Nephron progenitor cell (in vitro differentiated cells): ENCODE results near the gene ZSCAN30.
A peak's percentile ranks its signal among the peaks of the same experiment; 100 is the strongest.

Experiments
- DNase-seq: peaks from one replicate; pipeline ENCODE4 v3.0.0; 2021
- H3K27ac Mint-ChIP-seq: 2 replicates; pipeline ENCODE4 v1.8.0; 2021; ENCODE audit warnings: mild to moderate bottlenecking, moderate library complexity, mixed read lengths
- H3K27me3 Mint-ChIP-seq: 2 replicates; pipeline ENCODE4 v1.8.0; 2021; ENCODE audit warnings: mild to moderate bottlenecking, low read depth, mixed read lengths; ENCODE audit not compliant: poor library complexity
- H3K36me3 Mint-ChIP-seq: 2 replicates; pipeline ENCODE4 v1.8.0; 2021; ENCODE audit warnings: low read depth, mixed read lengths
- H3K4me1 Mint-ChIP-seq: 2 replicates; pipeline ENCODE4 v1.8.0; 2021; ENCODE audit warnings: mixed read lengths
- H3K4me3 Mint-ChIP-seq: 2 replicates; pipeline ENCODE4 v1.8.0; 2021; ENCODE audit warnings: mild to moderate bottlenecking, moderate library complexity, mixed read lengths
- H3K9me3 Mint-ChIP-seq: 2 replicates; pipeline ENCODE4 v1.8.0; 2021; ENCODE audit warnings: mild to moderate bottlenecking, moderate library complexity, mixed read lengths
- TF ChIP-seq, protein P1 (sequence below): fragments of 200-600 bp; sonication (generic); IDR thresholded peaks from 2 replicates; pipeline ENCODE4 v1.5.0; 2021; ENCODE audit warnings: antibody characterized with exemption

ZSCAN30 gene

DNA sequence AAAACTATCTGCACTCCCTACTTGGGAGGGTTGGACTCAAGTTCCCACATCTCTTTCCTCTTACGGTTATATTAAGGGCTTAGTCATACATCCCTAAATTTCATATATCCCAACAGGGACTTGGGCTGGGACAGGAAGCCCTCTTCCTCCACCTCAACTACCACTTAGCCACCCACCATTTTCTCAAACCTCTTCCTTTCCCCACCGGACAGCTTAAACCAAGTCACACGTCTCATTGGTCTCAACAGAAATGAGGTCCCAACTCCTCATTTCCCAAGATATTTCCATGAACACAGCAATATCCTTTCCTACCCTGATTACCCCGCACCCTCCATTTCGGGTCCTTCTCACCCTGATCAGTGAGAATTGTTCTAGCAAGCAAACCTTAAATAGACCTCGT lies 736 bp downstream of the ZSCAN30 start:
- peaks cover 35% of the 10 kb centered on the region for H3K4me1 Mint-ChIP-seq
- TF ChIP-seq, protein P1, sequence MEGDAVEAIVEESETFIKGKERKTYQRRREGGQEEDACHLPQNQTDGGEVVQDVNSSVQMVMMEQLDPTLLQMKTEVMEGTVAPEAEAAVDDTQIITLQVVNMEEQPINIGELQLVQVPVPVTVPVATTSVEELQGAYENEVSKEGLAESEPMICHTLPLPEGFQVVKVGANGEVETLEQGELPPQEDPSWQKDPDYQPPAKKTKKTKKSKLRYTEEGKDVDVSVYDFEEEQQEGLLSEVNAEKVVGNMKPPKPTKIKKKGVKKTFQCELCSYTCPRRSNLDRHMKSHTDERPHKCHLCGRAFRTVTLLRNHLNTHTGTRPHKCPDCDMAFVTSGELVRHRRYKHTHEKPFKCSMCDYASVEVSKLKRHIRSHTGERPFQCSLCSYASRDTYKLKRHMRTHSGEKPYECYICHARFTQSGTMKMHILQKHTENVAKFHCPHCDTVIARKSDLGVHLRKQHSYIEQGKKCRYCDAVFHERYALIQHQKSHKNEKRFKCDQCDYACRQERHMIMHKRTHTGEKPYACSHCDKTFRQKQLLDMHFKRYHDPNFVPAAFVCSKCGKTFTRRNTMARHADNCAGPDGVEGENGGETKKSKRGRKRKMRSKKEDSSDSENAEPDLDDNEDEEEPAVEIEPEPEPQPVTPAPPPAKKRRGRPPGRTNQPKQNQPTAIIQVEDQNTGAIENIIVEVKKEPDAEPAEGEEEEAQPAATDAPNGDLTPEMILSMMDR = no peak

DNA sequence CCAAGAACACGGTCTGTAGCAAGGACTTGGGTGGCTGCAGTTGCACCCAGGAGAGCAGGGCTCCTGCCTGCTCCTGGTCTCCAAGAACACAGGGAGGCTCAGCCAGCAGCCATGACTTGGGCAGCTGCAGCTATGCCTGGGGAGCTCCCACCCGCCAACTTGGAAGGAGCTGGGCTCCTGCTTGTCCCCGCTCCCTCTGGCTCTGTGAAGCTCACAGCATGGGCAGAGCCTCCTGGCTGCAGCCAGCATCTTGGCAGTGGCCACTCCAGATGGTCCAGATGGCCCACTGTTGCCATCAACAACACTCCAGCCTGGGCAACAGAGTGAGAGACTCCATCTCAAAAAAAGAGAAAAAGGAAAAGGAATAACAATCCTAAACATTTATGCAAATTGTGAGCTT lies 5.2 kb downstream of the ZSCAN30 start:
- peaks cover 87% of the 10 kb centered on the region for H3K9me3 Mint-ChIP-seq
- peaks cover 89% of the 10 kb centered on the region for H3K36me3 Mint-ChIP-seq
- H3K4me1 Mint-ChIP-seq = peaks cover 8% of the 10 kb centered on the region
- TF ChIP-seq, protein P1 = no peak
- no peak overlapping the region for H3K27ac Mint-ChIP-seq
- no peak overlapping the region for H3K4me3 Mint-ChIP-seq
- DNase-seq = no peak
- peaks cover 8% of the 10 kb centered on the region for H3K27me3 Mint-ChIP-seq

More for the DNA sequence above, 736 bp downstream of the ZSCAN30 start:
- DNase-seq = no peak
- Mint-ChIP-seq H3K4me3 (peak overlapping the region; percentile 96), H3K9me3 (peaks cover 50% of the 10 kb centered on the region), H3K36me3 (peaks cover 70% of the 10 kb centered on the region), H3K27me3 (peaks cover 8% of the 10 kb centered on the region), H3K27ac (peak overlapping the region; percentile 99)

DNA sequence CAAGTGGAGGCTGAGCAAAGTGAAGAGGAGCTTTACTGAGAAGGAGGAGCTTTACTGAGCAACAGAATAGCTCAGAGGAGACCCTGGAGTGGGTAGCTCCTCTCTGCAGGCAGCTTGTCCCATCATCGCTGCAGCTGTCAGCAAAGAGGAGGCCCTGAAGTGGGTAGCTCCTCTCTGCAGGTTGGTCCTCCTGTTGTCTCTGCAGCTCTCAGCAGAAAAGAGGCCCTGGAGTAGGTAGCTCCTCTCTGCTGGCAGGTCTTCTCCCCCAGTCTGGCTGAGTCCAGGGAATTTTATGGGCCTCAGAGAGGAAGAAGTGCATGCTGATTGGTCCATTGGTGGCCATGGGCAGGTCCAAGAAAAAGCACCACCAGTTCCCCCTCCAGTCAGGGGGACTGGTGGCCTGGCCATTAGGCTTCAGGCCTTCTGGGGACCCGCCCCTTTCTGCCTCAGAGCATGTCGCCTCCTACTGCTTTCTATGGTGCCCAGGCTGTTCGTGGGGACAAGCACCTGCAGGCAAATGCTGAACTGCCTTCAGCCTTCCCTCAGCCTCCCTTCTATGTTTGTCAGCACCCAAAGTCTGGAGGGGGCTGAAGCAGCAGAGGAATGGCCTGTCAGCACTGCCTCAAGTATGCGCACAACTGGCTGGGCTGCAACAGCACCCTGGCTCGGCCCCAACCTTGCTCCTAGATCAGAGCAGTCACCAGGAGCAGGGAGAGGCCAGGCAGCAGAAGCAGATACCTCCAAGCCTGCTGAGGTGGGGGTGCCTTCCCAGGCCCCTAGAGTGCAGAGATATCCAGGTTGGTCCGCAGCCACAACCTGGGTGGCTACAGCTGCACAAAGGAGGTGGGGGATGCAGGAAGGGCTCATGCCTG lies 5.9 kb downstream of the ZSCAN30 start:
- Mint-ChIP-seq H3K9me3 (peaks cover 89% of the 10 kb centered on the region), H3K36me3 (peaks cover 90% of the 10 kb centered on the region), H3K27ac (no peak overlapping the region), H3K27me3 (peaks cover 8% of the 10 kb centered on the region), H3K4me1 (peaks cover 1% of the 10 kb centered on the region), H3K4me3 (no peak overlapping the region)
- no peak for DNase-seq
- TF ChIP-seq, protein P1 = no peak

DNA sequence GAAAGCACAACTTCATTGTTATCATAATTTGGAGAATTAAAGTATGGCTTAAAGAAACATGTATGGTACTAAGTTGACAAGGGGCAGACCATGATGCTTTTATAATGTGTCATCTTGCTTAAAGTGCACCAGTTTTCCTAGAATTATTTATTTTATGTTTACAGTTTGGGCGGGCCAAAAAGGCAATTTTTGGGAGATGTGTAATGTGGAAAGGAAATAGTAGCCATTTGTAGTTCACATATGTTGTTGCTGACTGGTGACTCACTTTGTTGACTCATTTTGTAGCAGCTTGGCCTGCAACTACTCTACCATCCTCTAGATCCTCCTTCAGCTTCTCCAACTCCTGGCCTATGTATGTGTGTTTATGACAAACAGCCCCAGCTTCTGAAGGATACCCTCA lies 7.7 kb downstream of the ZSCAN30 start:
- H3K4me1 Mint-ChIP-seq = no peaks in the 10 kb centered on the region
- peaks cover 87% of the 10 kb centered on the region for H3K36me3 Mint-ChIP-seq
- H3K4me3 Mint-ChIP-seq = no peak overlapping the region
- DNase-seq = no peak
- H3K27me3 Mint-ChIP-seq = peaks cover 4% of the 10 kb centered on the region
- H3K27ac Mint-ChIP-seq = no peak overlapping the region
- TF ChIP-seq, protein P1 = no peak
- peaks cover 91% of the 10 kb centered on the region for H3K9me3 Mint-ChIP-seq

DNA sequence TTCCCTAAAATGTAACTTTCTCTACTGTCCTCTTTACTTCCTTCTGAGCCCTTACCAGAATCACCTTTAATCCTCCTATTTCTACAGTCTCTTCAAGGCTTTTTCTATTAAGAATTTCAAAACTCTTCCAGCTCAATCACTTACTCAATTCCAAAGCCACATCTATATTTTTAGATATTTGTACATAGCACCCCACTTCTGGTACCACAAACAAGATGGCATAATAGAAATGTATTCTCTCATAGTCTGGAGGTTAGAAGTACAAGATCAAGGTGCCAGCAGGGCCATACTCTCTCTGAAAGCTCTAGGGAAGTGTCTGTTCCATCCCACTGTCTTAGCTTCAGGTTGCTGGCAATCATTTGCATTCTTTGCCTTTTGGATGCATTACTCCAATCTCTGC lies 11.1 kb downstream of the ZSCAN30 start:
- Mint-ChIP-seq H3K27ac (no peak overlapping the region), H3K36me3 (peaks cover 76% of the 10 kb centered on the region), H3K27me3 (no peaks in the 10 kb centered on the region), H3K4me1 (no peaks in the 10 kb centered on the region), H3K4me3 (no peak overlapping the region), H3K9me3 (peaks cover 88% of the 10 kb centered on the region)
- no peak for DNase-seq
- TF ChIP-seq, protein P1 = no peak

DNA sequence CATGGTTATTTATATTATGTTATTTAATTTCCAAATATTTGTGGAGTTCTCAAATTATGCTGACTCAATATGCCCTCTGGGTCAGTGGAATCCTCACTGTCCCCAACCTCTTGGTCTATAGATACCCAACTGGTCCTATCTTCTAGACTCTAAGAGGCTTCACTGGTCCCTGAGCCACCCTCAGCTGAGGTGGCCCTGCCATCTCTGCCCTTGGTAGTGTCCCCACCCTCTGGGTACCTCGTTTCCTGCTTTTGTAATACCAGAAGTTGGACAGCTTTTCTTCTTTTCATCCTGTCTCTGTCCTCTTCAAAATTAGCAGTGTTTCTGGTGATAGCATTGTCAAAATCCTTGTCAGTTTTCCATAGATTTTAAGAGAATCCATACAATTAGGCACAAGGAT lies 11.9 kb downstream of the ZSCAN30 start:
- H3K4me1 Mint-ChIP-seq = no peaks in the 10 kb centered on the region
- no peak overlapping the region for H3K4me3 Mint-ChIP-seq
- peaks cover 73% of the 10 kb centered on the region for H3K36me3 Mint-ChIP-seq
- no peak for DNase-seq
- H3K27ac Mint-ChIP-seq = no peak overlapping the region
- peaks cover 86% of the 10 kb centered on the region for H3K9me3 Mint-ChIP-seq
- H3K27me3 Mint-ChIP-seq = no peaks in the 10 kb centered on the region
- TF ChIP-seq, protein P1 = no peak
